ENCODE measurements around the gene TBX18. TPM values are rescaled to one million over a fixed set of nuclear protein-coding genes. Genes with fewer than 3 reads are reported as not detected.

TBX18 gene
- total RNA-seq, 1 donor, result 3.0 TPM

DNA sequence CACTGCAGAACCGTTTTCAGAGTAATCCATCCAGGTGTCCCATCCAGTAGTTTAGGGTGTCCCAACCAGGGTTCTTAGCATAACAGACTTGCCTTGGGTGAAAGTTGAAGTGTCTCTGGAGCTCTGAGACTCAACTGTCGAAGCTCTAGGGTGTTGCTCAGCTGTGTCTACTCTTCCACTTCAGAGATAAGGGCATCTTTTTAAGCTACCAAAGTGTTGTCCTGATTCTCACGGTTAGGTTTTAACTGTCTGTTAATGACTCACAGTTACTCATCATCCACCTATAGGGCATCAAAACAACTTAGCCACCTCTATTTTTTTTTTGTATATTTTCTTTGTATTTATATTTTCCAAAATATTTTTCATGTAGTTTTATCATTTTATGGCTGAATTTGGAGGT, 36.9 kb upstream of the TBX18 start:
- no peak overlapping the region for H3K4me3 ChIP-seq (ENCODE audit: low read depth, low read length)
- TF ChIP-seq, protein P1, sequence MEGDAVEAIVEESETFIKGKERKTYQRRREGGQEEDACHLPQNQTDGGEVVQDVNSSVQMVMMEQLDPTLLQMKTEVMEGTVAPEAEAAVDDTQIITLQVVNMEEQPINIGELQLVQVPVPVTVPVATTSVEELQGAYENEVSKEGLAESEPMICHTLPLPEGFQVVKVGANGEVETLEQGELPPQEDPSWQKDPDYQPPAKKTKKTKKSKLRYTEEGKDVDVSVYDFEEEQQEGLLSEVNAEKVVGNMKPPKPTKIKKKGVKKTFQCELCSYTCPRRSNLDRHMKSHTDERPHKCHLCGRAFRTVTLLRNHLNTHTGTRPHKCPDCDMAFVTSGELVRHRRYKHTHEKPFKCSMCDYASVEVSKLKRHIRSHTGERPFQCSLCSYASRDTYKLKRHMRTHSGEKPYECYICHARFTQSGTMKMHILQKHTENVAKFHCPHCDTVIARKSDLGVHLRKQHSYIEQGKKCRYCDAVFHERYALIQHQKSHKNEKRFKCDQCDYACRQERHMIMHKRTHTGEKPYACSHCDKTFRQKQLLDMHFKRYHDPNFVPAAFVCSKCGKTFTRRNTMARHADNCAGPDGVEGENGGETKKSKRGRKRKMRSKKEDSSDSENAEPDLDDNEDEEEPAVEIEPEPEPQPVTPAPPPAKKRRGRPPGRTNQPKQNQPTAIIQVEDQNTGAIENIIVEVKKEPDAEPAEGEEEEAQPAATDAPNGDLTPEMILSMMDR (IDR thresholded peaks at IDR 0.05; ENCODE audit: insufficient read depth, low read depth, low read length), result no peak

DNA sequence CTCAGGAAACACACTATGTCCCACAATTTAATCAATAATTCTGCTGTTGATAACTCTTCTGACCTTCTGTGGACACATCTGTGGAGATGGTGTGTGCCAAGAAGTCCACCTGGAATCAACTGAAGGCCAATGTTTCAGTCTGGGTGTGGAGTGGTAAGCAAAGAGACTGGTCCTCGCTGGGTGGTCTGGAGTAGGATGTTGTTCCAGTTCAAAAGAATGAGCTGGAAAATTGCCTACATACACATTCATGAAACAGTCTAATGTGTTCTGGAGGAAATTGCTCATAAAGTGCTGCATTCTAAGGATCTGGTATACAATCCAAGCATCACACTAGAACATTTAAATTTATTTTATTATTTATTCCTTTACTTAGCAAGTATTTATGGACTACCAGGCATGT, 33.9 kb upstream of the TBX18 start:
- no peak for DNase-seq (ENCODE audit: low read depth)
- no peak overlapping the region for H3K4me3 ChIP-seq (ENCODE audit: low read depth, low read length)
- TF ChIP-seq, protein P1 (IDR thresholded peaks at IDR 0.05; ENCODE audit: insufficient read depth, low read depth, low read length), result no peak

More for the DNA sequence above, 36.9 kb upstream of the TBX18 start:
- DNase-seq (ENCODE audit: low read depth), result no peak

DNA sequence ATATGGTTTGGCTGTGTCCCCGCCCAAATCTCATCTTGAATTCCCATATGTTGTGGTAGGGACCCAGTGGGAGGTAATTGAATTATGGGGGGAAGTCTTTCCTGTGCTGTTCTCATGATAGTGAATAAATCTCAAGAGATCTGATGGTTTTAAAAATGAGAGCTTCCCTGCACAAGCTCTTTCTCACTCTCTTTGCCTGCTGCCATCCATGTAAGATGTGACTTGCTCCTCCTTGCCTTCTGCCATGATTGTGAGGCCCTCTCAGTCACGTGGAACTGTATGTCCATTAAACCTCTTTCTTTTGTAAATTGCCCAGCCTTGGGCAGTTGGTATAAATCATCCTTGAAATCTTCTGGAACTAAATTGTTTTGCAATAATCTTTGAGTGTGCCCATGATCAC, 31.9 kb upstream of the TBX18 start:
- DNase-seq (ENCODE audit: low read depth), result no peak
- TF ChIP-seq, protein P1 (IDR thresholded peaks at IDR 0.05; ENCODE audit: insufficient read depth, low read depth, low read length), result no peak
- no peak overlapping the region for H3K4me3 ChIP-seq (ENCODE audit: low read depth, low read length)

DNA sequence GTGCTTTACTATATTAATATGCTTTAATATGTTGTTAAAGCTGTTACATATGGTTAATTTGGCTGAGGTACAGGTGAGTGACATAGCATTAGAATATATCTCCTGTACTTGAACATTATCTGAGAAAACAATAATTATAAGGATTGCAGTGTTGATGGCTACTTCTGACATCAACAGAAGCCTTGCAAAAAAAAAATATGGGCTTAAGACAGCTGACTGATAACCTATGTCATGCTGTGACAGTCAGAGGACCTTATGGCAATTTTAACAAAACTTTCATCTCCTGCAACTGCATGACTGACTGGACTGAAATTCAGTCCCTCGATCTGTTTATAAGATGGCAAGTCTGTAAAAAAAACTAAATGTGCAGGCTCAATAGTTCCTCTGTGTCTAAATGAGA, 27.5 kb upstream of the TBX18 start:
- TF ChIP-seq, protein P1 (IDR thresholded peaks at IDR 0.05; ENCODE audit: insufficient read depth, low read depth, low read length), result no peak
- no peak overlapping the region for H3K4me3 ChIP-seq (ENCODE audit: low read depth, low read length)
- no peak for DNase-seq (ENCODE audit: low read depth)

DNA sequence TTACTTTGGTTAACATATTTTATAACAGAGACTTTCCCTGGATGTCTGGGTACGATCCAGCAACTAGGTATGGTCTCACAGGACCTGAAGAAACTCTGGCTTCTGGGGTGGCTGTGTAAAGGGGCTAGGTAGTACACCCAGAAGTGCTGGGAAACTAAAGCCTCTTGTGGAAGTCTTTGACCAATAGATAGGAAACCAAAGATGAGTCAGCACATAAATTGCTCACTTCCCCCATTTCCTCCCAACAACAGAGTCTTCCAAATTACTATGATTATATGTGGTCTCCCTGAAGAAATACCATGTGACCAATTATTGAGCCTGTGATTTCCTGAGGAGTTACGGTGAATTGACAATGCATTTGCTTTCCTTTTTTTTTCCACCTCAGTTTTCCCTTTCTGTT, 26.8 kb upstream of the TBX18 start:
- TF ChIP-seq, protein P1 (IDR thresholded peaks at IDR 0.05; ENCODE audit: insufficient read depth, low read depth, low read length), result no peak
- peak; percentile 7 for DNase-seq (ENCODE audit: low read depth)
- H3K4me3 ChIP-seq (ENCODE audit: low read depth, low read length), result no peak overlapping the region

DNA sequence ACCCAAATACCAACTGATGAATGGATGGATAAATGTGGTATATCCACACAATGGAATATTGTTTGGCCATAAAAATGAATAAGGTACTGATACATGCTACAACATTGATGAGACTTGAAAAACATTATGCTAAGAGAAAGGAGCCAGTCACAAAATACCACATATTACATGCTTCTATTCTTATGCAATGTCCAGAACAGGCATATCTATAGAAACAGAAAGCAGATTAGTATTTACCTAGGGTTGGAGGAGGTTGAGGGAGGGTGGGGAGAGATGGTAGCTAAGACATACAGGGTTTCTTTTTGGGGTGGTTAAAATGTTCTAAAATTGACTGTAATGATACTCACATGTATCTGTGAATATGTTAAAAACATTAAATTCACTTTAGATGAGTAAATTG, 24.8 kb upstream of the TBX18 start:
- DNase-seq (ENCODE audit: low read depth), result no peak
- TF ChIP-seq, protein P1 (IDR thresholded peaks at IDR 0.05; ENCODE audit: insufficient read depth, low read depth, low read length), result no peak
- H3K4me3 ChIP-seq (ENCODE audit: low read depth, low read length), result no peak overlapping the region

DNA sequence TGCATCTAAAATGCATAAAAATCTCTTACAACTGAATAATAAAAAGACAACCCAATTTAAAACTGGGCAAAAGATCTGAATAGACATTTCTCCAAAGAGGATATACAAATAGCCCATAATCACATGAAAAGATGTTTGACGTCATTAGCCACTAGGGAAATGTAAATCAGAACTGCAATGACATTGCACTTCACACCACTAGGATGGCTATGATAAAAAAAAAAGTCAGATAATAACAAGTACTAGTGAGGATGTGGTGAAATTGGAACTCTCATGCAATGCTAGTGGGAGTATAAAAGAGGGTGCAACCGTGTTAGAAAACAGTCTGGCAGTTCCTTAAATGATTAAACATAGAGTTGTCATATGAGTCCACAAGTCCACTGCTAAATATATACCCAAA, 24.3 kb upstream of the TBX18 start:
- no peak overlapping the region for H3K4me3 ChIP-seq (ENCODE audit: low read depth, low read length)
- TF ChIP-seq, protein P1 (IDR thresholded peaks at IDR 0.05; ENCODE audit: insufficient read depth, low read depth, low read length), result no peak
- no peak for DNase-seq (ENCODE audit: low read depth)
